Embryonic facial prominence (tissue), 1 donor: ENCODE measurements around the gene PTPRF.

Experiments used
- DNase-seq: peaks from one replicate; pipeline ENCODE4 v3.0.0-alpha.2; 2016; ENCODE audit errors: extremely low spot score

Gene PTPRF

GRCh38 chr1:43605157-43605556 lies 74.5 kb downstream of the PTPRF start:
- DNase-seq: no peak

GRCh38 chr1:43605766-43606165 lies 75.1 kb downstream of the PTPRF start:
- DNase-seq: no peak

- no peak for DNase-seq
These were observed 75.9 kb downstream of the PTPRF start for GRCh38 chr1:43606624-43607023.

GRCh38 chr1:43608827-43609226 lies 78.1 kb downstream of the PTPRF start:
- no peak for DNase-seq

- DNase-seq: no peak
These were observed 79.7 kb downstream of the PTPRF start for GRCh38 chr1:43610339-43610738.

- no peak for DNase-seq
These were observed 81.3 kb downstream of the PTPRF start for GRCh38 chr1:43611950-43612349.

- DNase-seq: no peak
These were observed 81.7 kb downstream of the PTPRF start for GRCh38 chr1:43612406-43612805.

GRCh38 chr1:43613075-43613942 lies 82.6 kb downstream of the PTPRF start:
- no peak for DNase-seq

- no peak for DNase-seq
These were observed 83.5 kb downstream of the PTPRF start for GRCh38 chr1:43614211-43614610.

GRCh38 chr1:43614891-43615290 lies 84.2 kb downstream of the PTPRF start:
- DNase-seq: no peak

GRCh38 chr1:43616383-43616782 lies 85.7 kb downstream of the PTPRF start:
- DNase-seq: no peak

- DNase-seq: no peak
These were observed 86.3 kb downstream of the PTPRF start for GRCh38 chr1:43617011-43617410.

GRCh38 chr1:43617668-43618067 lies 87.0 kb downstream of the PTPRF start:
- no peak for DNase-seq

- no peak for DNase-seq
These were observed 88.0 kb downstream of the PTPRF start for GRCh38 chr1:43618521-43619313.

- DNase-seq: no peak
These were observed 88.7 kb downstream of the PTPRF start for GRCh38 chr1:43619314-43619790.

- no peak for DNase-seq
These were observed 89.6 kb downstream of the PTPRF start for GRCh38 chr1:43619996-43620920.

- no peak for DNase-seq
These were observed 90.3 kb downstream of the PTPRF start for GRCh38 chr1:43620956-43621355.

GRCh38 chr1:43621386-43621785 lies 90.7 kb downstream of the PTPRF start:
- no peak for DNase-seq

GRCh38 chr1:43621861-43622260 lies 91.2 kb downstream of the PTPRF start:
- no peak for DNase-seq

GRCh38 chr1:43622471-43622870 lies 91.8 kb downstream of the PTPRF start:
- no peak for DNase-seq

GRCh38 chr1:43622901-43623780 lies 92.5 kb downstream of the PTPRF start:
- DNase-seq: no peak
